HG03108 (cell line): Measurements from ENCODE around the gene STPG1.

ENCODE experiments used
- ATAC-seq: cut with Tn5 transposase; IDR thresholded peaks from one replicate; pipeline ENCODE4 v1.9.1; 2021; ENCODE audit warnings: moderate library complexity; ENCODE audit not compliant: unreplicated experiment

Gene STPG1

GRCh38 chr1:24319962-24320361 is 93.6 kb downstream of the STPG1 start:
- ATAC-seq = no peak

- ATAC-seq = no peak
Measured at GRCh38 chr1:24319312-24319863, 94.2 kb downstream of the STPG1 start, which contains the start of gene GRHL3. GRHL3 (plus strand) TSS chr1:24319357; CDS start chr1:24319552, 195 bp downstream.

- ATAC-seq = no peak
Measured at GRCh38 chr1:24318615-24319311, 94.8 kb downstream of the STPG1 start.

DNA sequence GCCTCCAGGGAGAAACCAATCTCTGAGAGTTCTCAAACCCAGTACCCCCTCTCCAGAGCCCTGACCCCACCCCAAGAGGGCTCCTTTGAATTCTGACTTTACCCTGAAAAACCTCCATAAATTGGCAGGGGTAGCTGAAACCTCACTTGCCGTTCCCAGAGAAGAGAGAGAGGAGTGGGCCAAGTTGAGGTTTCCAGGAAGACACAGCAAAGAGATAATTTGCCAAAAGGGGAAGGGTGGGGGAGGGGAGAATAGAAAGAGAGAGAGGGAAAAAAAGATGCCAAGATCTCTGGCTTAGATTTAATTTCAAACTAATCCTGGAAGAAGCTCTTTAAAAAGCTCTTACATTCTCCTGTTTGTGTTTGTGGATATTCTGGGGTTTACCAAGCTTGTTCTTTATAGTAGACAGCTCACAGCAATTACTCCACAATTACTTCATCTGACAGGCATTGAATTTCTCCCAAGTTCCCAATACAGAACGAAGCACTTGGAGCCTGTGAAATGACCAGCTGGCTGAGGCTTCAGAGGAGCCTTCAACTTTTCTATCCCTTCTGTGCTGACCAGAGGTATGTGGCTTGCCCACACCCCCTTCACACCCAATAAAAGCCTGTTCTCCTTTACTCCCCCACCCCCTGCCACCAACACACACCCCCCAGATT is 95.5 kb downstream of the STPG1 start:
- ATAC-seq = no peak

- no peak for ATAC-seq
Measured at GRCh38 chr1:24317081-24317480, 96.5 kb downstream of the STPG1 start.

GRCh38 chr1:24316645-24317044 is 96.9 kb downstream of the STPG1 start:
- no peak for ATAC-seq

DNA sequence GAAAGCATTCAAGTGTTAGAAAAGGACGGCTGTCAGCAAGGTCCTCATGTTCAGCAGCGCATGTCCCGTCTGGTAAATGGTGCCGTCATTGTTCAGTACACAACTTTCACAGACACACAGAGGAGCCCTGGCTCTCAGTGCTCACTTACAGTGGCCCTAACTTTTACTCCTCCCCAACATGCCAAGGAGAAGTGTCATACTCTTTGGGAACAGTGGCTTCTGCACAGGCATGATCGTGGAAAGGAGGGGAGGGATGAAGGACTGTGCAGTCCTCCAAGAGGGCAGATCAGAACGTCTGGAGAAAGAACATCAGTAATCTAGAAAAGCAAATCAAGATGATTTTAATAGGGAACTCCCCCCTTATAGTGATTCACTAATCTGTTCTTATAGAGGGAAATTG is 98.2 kb downstream of the STPG1 start:
- ATAC-seq = no peak

DNA sequence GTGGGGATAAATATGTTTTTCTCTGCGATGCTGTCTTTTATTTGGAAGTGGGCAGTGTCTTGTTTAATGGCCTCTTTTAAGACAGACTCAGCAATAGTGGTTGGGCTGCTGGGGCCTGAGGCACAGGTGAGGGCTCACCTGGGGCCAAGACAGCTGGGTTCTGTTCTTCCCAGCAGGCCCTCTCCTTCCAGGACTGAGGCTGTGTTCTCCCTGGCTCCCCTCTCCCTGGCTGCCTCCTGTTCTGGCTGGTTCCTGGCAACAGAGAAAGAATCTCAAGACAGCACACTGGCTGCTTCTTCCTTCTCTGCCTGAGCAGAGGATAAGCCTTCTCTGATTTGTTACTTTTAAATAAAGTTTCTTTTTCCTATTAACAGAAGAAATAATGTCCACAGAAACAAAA is 101.8 kb downstream of the STPG1 start:
- no peak for ATAC-seq

DNA sequence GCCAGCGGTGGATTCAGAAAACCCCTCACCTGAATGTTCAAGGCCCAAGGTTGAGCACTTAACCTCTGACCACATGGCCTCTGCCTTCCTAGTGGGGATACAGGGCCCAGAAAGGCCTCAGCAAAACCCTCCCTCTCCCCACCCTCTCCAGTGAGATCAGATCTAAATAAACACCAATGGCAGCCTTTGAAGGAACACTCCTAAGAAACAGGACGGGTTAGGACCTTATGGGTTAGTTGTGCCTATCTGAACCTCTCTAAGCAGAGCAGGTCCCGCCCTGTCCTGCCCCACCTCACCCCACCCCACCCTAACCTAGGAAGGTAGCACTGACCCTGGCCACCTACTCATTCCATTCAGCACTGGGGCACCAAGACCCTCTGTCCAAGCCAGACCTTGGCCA is 102.3 kb downstream of the STPG1 start:
- ATAC-seq = no peak

GRCh38 chr1:24309762-24310485 is 103.7 kb downstream of the STPG1 start:
- ATAC-seq = no peak

DNA sequence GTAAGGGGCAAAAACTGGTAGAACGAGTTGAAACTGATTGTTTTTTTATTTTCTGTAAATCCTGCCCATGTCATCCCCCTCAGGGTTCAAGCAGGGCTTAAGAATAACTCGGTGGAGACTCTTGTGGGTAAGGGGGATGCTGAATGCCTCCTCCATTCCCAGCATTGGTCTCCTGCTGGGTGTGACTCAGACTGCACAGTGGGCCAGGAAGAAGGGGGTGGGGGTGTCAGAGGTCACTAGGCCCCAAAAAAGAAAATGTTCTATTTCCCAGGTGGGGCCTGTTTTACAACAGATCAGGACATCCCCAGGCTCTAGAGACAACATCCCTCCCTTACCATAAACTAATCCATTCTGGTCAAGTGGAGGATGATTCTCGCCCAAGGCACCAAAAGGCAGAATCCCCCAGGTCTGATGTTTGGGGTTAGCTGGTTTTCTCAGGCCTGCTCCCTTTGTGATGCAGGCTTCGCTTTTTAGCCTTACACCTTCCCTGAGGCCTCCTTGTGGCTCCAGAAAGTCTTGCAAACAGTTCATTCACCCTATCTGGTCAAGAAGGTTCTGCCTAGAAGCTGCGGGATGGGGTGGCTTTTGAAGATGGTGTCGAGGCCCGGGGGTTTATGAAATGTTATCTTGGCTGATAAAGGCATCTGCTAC is 105.1 kb downstream of the STPG1 start:
- no peak for ATAC-seq
